ENCODE data around the gene CAMK2A. TPM values are rescaled to one million over a fixed set of nuclear protein-coding genes. Genes with fewer than 3 reads are reported as not detected.

Gene CAMK2A
- total RNA-seq, 1 experiment from 2014 or later = not detected

DNA sequence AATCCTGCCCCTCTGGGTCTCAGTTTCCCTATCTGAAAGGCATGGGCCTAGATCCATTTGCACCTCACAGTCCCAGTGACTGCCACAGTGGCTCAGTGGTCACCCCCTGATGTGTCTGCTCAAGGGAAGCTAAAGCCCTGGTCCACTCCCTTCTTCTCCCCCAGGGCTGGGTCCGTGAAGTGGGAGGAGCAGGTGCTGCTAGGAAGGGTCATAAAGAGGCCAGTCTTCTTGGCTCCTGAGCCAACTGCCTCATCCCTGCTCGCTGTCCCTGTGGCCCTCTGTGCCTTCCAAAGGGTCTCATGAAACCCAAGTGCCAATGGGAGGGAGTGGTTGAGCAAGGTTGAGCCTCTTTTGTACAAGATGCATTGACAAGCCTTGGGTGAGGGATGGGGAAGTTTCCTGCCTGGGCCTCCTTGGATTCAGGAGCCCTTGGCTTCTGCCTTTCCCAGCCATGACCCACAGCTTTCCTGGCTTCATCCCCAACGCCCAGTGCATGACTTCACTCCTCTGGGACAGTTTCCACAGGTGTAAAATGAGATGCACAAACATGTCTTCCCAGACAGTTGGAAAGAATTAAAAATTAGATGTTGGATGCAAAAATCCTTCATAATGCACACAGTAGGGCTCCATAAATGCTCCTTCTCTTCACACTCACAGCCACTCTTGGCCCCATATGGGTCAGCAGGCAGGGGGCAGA is 101.3 kb downstream of the CAMK2A start:
- no TSS peak for BruUV-seq (replicated peaks)
- H3K9me3 Mint-ChIP-seq (ENCODE audit: low read depth, unreplicated experiment) = no peaks in the 10 kb centered on the region
- H3K27me3 Mint-ChIP-seq (ENCODE audit: unreplicated experiment) = peaks cover 100% of the 10 kb centered on the region
- H3K4me3 Mint-ChIP-seq (ENCODE audit: low read depth, unreplicated experiment) = no peak overlapping the region
- H3K4me1 Mint-ChIP-seq (ENCODE audit: low read depth, unreplicated experiment) = no peaks in the 10 kb centered on the region
- H3K36me3 Mint-ChIP-seq (ENCODE audit: insufficient read depth, unreplicated experiment) = no peaks in the 10 kb centered on the region
- H3K27ac Mint-ChIP-seq (ENCODE audit: unreplicated experiment) = no peak overlapping the region
- no peak for TF ChIP-seq CTCF (IDR thresholded peaks at IDR 0.05; ENCODE audit: unreplicated experiment)
- no peak for DNase-seq
- CTCF ChIA-PET = no interaction called here
- intact Hi-C loops (cut with micrococcal nuclease; ENCODE audit: unreplicated experiment) = no loop called here

DNA sequence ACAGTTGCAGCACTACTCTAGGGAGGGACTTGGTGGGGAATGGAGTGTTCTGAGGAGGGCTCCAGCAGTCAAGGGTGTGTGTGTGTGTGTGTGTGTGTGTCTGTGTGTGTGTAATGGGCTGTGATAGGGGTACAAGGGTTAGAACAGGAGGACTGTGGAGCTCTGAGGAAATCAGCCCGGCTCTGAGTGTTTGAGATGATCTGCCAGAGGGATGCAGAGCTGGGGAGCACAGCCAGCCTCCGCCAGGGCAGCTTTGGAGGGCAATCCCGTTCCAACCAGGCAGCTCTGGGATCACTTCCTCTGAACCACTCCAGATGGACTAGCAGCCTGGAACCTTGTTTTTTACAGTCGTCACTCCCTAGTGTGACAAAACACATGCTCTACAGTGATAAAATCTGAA is 102.7 kb downstream of the CAMK2A start:
- BruUV-seq (replicated peaks) = no TSS peak
- TF ChIP-seq CTCF (IDR thresholded peaks at IDR 0.05; ENCODE audit: unreplicated experiment) = no peak
- Mint-ChIP-seq H3K9me3 (ENCODE audit: low read depth, unreplicated experiment) (no peaks in the 10 kb centered on the region), H3K4me3 (ENCODE audit: low read depth, unreplicated experiment) (no peak overlapping the region), H3K27me3 (ENCODE audit: unreplicated experiment) (peaks cover 100% of the 10 kb centered on the region), H3K27ac (ENCODE audit: unreplicated experiment) (no peak overlapping the region), H3K4me1 (ENCODE audit: low read depth, unreplicated experiment) (no peaks in the 10 kb centered on the region), H3K36me3 (ENCODE audit: insufficient read depth, unreplicated experiment) (no peaks in the 10 kb centered on the region)
- no peak for DNase-seq
- intact Hi-C loops (cut with micrococcal nuclease; ENCODE audit: unreplicated experiment) = no loop called here
- CTCF ChIA-PET = no interaction called here

- no TSS peak for BruUV-seq (replicated peaks)
- no peak for TF ChIP-seq CTCF (IDR thresholded peaks at IDR 0.05; ENCODE audit: unreplicated experiment)
- H3K4me3 Mint-ChIP-seq (ENCODE audit: low read depth, unreplicated experiment) = no peak overlapping the region
- CTCF ChIA-PET = no interaction called here
- no peaks in the 10 kb centered on the region for H3K36me3 Mint-ChIP-seq (ENCODE audit: insufficient read depth, unreplicated experiment)
- H3K27me3 Mint-ChIP-seq (ENCODE audit: unreplicated experiment) = peaks cover 100% of the 10 kb centered on the region
- no peaks in the 10 kb centered on the region for H3K4me1 Mint-ChIP-seq (ENCODE audit: low read depth, unreplicated experiment)
- H3K9me3 Mint-ChIP-seq (ENCODE audit: low read depth, unreplicated experiment) = no peaks in the 10 kb centered on the region
- intact Hi-C loops (cut with micrococcal nuclease; ENCODE audit: unreplicated experiment) = no loop called here
- DNase-seq = no peak
- H3K27ac Mint-ChIP-seq (ENCODE audit: unreplicated experiment) = no peak overlapping the region
Measured at GRCh38 chr5:150186137-150186536, 103.4 kb downstream of the CAMK2A start.

DNA sequence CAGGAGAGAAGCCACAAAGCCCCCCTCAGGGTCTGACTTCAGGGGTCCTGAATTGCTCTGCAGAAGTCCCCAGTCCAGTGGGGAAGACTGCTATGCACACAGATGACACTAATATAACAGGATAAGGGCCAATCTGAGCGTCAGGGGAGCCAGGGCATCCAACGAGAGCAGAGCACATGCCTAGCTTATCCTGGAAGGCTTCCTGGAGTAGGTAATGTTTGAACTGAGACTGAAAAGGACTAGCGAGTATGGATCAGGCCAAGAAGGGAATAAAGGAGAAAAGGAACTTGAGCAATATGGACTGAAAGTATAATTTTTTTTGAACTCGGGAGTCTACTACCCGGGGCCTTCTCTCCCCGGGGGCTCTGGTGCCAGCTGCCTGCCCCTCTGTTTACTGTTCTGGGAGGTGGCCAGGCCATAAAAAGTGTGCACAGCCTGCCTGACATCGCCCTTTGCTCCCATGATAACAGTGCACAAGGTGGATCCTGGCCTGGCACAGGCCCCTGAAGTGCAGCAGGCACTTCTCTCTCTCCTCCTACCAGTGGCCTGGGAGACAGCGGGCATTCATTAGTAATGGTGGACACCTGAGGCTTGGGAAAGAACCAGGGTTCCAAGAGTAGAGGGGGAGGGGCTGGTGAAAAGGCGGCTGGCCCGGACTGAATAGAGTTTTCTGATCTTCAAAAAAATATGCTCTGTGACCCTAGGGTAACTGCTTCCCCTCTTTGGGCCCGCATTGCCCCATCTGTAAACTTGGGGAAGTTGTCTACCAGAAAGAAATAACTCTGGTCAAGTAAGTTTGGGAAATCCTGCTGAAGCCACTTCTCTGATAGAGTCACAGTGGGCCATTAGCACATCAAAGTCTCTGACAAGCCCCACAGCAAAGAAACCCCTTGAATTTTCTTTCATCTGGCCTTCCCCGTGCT is 104.3 kb downstream of the CAMK2A start:
- Mint-ChIP-seq H3K4me1 (ENCODE audit: low read depth, unreplicated experiment) (no peaks in the 10 kb centered on the region), H3K27me3 (ENCODE audit: unreplicated experiment) (peaks cover 100% of the 10 kb centered on the region), H3K9me3 (ENCODE audit: low read depth, unreplicated experiment) (no peaks in the 10 kb centered on the region), H3K4me3 (ENCODE audit: low read depth, unreplicated experiment) (no peak overlapping the region), H3K36me3 (ENCODE audit: insufficient read depth, unreplicated experiment) (no peaks in the 10 kb centered on the region), H3K27ac (ENCODE audit: unreplicated experiment) (no peak overlapping the region)
- TF ChIP-seq CTCF (IDR thresholded peaks at IDR 0.05; ENCODE audit: unreplicated experiment) = no peak
- no TSS peak for BruUV-seq (replicated peaks)
- DNase-seq = no peak
- CTCF ChIA-PET = no interaction called here
- intact Hi-C loops (cut with micrococcal nuclease; ENCODE audit: unreplicated experiment) = no loop called here
